ENCODE results near the gene SAMD11.
"Not testable (repeated sequence)": the region's sequence is repeated elsewhere in the genome, so short reads cannot be mapped to it uniquely, and the experiment has no call there.

DNA sequence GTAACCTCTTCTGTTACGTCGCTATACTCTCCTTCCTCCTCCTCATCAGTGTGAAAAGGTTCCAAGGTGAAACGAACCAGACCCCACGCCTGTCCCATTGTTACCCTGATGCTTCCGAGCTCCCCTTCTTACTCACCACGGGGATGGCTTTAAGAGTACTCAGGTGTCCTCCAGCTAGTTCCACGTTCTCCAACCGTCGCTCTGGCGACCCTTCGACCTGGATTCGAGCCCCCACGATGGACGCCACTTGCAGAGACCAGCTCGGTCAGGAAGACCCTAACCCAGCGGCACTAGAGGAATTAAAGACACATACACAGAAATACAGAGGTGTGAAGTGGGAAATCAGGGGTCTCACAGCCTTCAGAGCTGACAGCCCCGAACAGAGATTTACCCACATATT, 25.8 kb upstream of the SAMD11 start:
- TF ChIP-seq, protein P1, sequence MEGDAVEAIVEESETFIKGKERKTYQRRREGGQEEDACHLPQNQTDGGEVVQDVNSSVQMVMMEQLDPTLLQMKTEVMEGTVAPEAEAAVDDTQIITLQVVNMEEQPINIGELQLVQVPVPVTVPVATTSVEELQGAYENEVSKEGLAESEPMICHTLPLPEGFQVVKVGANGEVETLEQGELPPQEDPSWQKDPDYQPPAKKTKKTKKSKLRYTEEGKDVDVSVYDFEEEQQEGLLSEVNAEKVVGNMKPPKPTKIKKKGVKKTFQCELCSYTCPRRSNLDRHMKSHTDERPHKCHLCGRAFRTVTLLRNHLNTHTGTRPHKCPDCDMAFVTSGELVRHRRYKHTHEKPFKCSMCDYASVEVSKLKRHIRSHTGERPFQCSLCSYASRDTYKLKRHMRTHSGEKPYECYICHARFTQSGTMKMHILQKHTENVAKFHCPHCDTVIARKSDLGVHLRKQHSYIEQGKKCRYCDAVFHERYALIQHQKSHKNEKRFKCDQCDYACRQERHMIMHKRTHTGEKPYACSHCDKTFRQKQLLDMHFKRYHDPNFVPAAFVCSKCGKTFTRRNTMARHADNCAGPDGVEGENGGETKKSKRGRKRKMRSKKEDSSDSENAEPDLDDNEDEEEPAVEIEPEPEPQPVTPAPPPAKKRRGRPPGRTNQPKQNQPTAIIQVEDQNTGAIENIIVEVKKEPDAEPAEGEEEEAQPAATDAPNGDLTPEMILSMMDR (IDR thresholded peaks at IDR 0.05; ENCODE audit: low read length) = not testable (repeated sequence)
- not testable (repeated sequence) for TF ChIP-seq EZH2phosphoT487 (IDR thresholded peaks at IDR 0.05; ENCODE audit: low read length); EZH2 (optimal IDR thresholded peaks at IDR 0.05; ENCODE audit: low read depth, low read length)
